ENCODE results near the gene FGG. TPM values are rescaled to one million over a fixed set of nuclear protein-coding genes. Genes with fewer than 3 reads are reported as not detected.

The FGG gene
- total RNA-seq, 4 donors from 2014 or later: not detected

- TF ChIP-seq, protein P1, sequence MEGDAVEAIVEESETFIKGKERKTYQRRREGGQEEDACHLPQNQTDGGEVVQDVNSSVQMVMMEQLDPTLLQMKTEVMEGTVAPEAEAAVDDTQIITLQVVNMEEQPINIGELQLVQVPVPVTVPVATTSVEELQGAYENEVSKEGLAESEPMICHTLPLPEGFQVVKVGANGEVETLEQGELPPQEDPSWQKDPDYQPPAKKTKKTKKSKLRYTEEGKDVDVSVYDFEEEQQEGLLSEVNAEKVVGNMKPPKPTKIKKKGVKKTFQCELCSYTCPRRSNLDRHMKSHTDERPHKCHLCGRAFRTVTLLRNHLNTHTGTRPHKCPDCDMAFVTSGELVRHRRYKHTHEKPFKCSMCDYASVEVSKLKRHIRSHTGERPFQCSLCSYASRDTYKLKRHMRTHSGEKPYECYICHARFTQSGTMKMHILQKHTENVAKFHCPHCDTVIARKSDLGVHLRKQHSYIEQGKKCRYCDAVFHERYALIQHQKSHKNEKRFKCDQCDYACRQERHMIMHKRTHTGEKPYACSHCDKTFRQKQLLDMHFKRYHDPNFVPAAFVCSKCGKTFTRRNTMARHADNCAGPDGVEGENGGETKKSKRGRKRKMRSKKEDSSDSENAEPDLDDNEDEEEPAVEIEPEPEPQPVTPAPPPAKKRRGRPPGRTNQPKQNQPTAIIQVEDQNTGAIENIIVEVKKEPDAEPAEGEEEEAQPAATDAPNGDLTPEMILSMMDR (IDR thresholded peaks at IDR 0.05): no peak
- no peak for TF ChIP-seq POLR2A (IDR thresholded peaks at IDR 0.05)
- TF ChIP-seq EP300 (IDR thresholded peaks at IDR 0.05): no peak
- Histone ChIP-seq H3K9me3 (no peaks in the 10 kb centered on the region), H3K4me1 (no peaks in the 10 kb centered on the region), H3K27ac (no peak overlapping the region), H3K4me3 (no peak overlapping the region), H3K36me3 (no peaks in the 10 kb centered on the region), H3K27me3 (no peaks in the 10 kb centered on the region)
- 44 to 67% methylated on average over 3 to 4 of the region's 4 CpGs for WGBS, 2 donors (ENCODE audit: low coverage in 1 of 2)
- ATAC-seq: no peak
Observed at GRCh38 chr4:154640999-154641398, 28.5 kb upstream of the FGG start.

DNA sequence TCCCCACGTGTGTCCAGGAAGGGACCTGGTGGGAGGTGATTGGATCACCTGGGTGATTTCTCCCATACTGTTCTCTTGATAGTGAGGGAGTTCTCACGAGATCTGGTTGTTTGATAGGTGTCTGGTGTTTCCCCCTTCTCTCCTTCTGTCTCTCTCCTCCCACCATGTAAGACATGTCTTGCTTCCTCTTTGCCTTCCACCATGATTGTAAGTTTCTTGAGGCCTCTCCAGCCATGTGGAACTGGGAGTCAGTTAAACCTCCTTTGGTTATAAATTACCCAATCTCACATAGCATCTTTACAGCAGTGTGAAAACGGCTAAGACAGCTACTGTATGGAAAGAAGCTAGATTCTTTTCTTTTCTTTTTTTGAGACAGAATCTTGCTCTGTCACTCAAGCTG, 21.6 kb upstream of the FGG start:
- no peak for ATAC-seq
- H3K36me3 ChIP-seq: no peaks in the 10 kb centered on the region
- H3K4me3 ChIP-seq: no peak overlapping the region
- H3K4me1 ChIP-seq: no peaks in the 10 kb centered on the region
- H3K27ac ChIP-seq: no peak overlapping the region
- WGBS, 2 donors (ENCODE audit: low coverage in 1 of 2): 62 to 67% methylated on average over 2 to 3 of the region's 3 CpGs
- no peaks in the 10 kb centered on the region for H3K9me3 ChIP-seq
- TF ChIP-seq, protein P1 (IDR thresholded peaks at IDR 0.05): no peak
- TF ChIP-seq POLR2A (IDR thresholded peaks at IDR 0.05) (no peak), EP300 (IDR thresholded peaks at IDR 0.05) (no peak), POLR2AphosphoS5 (IDR thresholded peaks at IDR 0.05) (no peak)
- peaks cover 40% of the 10 kb centered on the region for H3K27me3 ChIP-seq

GRCh38 chr4:154631828-154632227, 19.4 kb upstream of the FGG start:
- ATAC-seq: no peak
- Histone ChIP-seq H3K4me1 (peaks cover 0 to 6% (median 4%) of the 10 kb centered on the region in 3 donors), H3K4me3 (no peak overlapping the region), H3K27me3 (peaks cover 41% of the 10 kb centered on the region), H3K27ac (no peak overlapping the region), H3K36me3 (no peaks in the 10 kb centered on the region), H3K9me3 (no peaks in the 10 kb centered on the region)
- 47 to 72% methylated on average over 2 of the region's 2 CpGs for WGBS, 2 donors (ENCODE audit: low coverage in 1 of 2)
- no peak for TF ChIP-seq POLR2AphosphoS5 (IDR thresholded peaks at IDR 0.05)
- no peak for TF ChIP-seq EP300 (IDR thresholded peaks at IDR 0.05)
- no peak for TF ChIP-seq POLR2A (IDR thresholded peaks at IDR 0.05)
- TF ChIP-seq, protein P1 (IDR thresholded peaks at IDR 0.05): no peak

GRCh38 chr4:154630324-154630723, 17.9 kb upstream of the FGG start:
- ATAC-seq: no peak
- TF ChIP-seq POLR2A (IDR thresholded peaks at IDR 0.05) (no peak), EP300 (IDR thresholded peaks at IDR 0.05) (no peak), POLR2AphosphoS5 (IDR thresholded peaks at IDR 0.05) (no peak)
- TF ChIP-seq, protein P1 (IDR thresholded peaks at IDR 0.05): no peak
- H3K27ac ChIP-seq: no peak overlapping the region
- no peaks in the 10 kb centered on the region for H3K9me3 ChIP-seq
- H3K36me3 ChIP-seq: no peaks in the 10 kb centered on the region
- H3K4me1 ChIP-seq: peaks cover 0 to 12% (median 5%) of the 10 kb centered on the region in 3 donors
- no peak overlapping the region for H3K4me3 ChIP-seq
- peaks cover 41% of the 10 kb centered on the region for H3K27me3 ChIP-seq

DNA sequence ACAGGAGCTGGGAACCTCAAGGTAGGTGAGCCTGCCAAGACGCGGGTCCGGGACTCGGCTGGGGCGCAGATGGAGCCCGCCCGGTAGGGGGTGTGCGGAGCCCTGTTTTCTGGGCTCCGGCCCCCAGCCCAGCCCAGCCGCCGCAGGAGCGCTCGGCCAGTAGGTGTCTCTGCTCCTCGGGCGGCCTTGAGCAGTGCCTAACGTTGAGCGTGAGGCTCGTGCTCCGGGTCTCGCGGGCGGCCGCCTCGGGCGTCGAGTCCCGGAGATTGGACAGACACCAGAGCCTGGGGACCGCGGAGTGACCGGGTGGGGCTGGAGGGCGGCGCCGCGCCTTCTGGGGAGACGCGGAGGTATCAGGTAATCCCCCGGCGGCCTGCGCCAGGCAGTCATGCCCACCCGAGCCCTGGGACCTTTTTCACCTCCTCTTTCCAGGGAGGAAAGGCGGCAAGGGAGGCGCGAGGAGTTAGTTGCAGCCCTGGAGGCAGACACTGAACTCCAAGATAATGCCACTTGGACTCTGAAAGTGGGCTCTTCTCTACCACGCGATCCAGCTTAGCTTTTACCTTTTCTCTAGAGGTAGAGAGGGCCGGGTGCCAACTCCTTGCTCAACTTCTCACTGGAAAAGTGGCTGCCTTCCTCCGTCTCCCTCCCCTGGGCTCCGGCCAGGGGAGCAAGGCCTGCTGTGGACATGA, 14.5 kb upstream of the FGG start:
- 32 to 42% methylated on average over 4 to 11 of the region's 48 CpGs for WGBS, 2 donors (ENCODE audit: low coverage in 1 of 2)
- no peaks in the 10 kb centered on the region for H3K9me3 ChIP-seq
- peak; percentile 54 for ATAC-seq
- no peak overlapping the region for H3K27ac ChIP-seq
- H3K4me1 ChIP-seq: peaks cover 0 to 12% (median 5%) of the 10 kb centered on the region in 3 donors
- no peak for TF ChIP-seq POLR2A (IDR thresholded peaks at IDR 0.05)
- TF ChIP-seq, protein P1 (IDR thresholded peaks at IDR 0.05): peak in 2 of 4 experiments; percentile 53 to 71
- no peaks in the 10 kb centered on the region for H3K36me3 ChIP-seq
- H3K4me3 ChIP-seq: peak overlapping the region in 1 of 2 donors; percentile 46
- H3K27me3 ChIP-seq: peaks cover 20% of the 10 kb centered on the region
